DLD1 (cell line): Measurements from ENCODE around the gene OIP5.
"Not testable (repeated sequence)": the region's sequence is repeated elsewhere in the genome, so short reads cannot be mapped to it uniquely, and the experiment has no call there.

Experiments used
- in situ Hi-C: cut with HindIII; loops from 2 replicates; pipeline ENCODE4 v1.10.0; 2017; ENCODE audit warnings: low sequenced_read_pairs

Gene OIP5

DNA sequence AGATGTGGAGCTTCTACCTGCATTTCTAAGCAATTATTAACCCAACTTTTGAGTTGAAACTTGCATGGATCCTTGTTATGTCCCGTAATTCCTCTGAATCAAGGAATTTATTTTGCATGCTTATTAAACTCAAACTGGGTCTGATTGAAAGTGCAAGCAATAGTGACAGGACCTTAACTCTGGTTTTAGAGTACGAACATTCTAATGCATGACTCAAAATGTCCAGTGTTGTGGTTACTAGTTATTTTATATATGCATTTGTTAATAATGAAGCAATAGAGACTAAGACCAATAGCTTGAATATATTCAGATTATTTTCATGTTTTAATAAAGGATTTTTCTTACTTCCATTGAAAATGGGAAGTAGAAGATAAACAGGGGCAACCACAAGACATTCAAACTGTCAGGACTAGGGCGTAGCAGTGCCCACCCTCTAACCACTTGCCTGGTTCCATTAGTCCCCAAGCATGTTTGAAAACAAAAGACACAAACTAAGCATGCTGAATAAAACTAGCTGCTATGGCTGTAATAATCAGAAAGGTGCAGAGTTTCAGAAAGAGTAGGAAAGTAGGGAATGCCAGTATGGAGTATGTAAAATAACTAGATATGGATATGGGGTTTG is 28.1 kb downstream of the OIP5 start:
- in situ Hi-C loops: no loop called here

DNA sequence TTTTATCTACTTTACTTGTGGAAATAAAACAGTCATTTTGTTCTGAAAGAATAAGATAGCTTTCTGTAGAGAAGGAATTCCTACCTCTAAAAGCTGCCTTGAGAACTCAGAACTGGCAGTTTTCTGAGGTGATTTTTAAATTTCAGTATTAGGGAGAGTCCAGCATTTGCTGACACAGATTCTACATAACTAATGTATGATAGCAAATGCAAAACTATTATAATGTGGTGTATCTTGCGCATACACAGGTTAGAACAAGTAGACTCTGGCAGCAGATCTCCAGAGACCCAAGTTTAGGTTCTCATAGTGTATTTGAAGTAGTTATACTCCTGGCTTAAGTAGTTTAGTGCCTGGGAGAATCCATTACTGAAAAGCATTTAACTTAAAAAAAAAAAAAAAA is 30.8 kb downstream of the OIP5 start:
- in situ Hi-C loops: no loop called here

DNA sequence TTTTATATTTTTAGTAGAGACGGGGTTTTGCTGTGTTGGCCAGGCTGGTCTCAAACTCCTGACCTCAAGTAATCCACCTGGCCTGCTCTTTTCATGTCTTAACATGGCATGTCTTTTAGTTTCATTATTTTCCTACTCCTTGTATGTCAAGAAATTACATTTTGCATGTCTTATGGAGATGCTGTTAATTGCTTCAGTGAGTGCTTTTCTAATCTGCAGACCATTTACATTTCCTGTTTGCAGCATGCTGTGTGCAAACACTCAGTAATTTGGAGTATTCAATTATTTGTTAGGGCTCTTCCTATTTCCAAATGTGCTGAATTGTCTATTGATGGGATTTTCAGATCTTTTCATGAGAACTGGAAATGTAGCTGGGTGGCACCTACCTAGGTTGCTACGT is 31.3 kb downstream of the OIP5 start:
- in situ Hi-C loops: not testable (repeated sequence)

DNA sequence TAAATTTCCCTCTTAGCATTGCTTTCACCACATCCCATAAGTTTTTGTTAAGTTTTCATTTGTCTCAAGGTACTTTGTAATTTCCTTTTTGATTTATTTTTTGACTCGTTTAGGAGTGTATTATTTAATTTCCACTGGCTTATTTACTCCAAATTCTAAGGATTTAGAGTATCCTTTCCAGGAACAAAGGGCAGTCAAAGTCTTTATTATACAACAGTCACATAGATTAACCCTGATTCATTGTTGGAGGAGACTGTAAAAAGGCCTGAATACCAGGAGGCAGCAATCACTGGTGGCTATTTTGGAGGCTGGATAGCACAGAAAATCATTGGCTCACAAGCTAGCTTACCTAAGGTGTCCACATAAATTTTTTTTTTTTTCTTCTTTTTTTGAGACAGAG is 39.9 kb downstream of the OIP5 start:
- in situ Hi-C loops: no loop called here

DNA sequence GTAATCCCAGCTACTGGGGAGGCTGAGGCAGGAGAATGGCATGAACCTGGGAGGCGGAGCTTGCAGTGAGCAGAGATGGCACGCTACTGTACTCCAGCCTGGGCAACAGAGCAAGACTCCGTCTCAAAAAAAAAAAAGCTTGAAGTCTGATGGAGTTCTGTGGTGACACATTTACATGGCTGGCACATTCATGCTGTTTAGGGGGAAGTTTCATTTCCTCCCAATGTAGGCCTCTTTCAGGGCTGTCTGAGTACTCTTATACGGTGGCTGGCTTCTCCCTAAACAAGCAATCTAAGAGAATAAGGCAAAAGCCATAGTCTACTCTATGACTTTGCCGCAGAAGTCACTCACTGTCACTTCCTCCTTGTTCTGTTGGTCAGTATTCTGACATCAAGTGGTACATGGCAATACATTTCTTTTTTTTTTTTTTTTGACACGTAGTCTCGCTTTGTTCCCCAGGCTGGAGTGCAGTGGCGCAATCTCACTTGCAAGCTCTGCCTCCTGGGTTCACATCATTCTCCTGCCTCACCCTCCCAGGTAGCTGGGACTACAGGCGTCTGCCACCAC is 41.2 kb downstream of the OIP5 start:
- in situ Hi-C loops: no loop called here

DNA sequence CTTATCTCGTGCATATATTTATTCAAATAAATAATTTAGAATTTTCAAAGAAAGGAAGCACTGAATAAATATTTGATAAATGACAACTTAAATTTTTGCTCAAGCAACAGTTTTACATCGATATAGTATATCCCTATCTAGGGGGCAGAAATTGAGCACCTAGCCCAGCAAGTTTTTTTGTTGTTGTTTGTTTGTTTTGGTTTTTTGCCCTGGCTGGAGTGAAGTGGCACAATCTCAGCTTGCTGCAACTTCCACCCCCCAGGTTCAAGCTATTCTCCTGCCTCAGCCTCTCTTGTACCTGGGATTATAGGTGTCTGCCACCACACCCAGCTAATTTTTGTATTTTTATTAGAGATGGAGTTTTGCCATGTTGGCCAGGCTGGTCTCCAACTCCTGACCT is 42.4 kb downstream of the OIP5 start:
- in situ Hi-C loops: no loop called here

DNA sequence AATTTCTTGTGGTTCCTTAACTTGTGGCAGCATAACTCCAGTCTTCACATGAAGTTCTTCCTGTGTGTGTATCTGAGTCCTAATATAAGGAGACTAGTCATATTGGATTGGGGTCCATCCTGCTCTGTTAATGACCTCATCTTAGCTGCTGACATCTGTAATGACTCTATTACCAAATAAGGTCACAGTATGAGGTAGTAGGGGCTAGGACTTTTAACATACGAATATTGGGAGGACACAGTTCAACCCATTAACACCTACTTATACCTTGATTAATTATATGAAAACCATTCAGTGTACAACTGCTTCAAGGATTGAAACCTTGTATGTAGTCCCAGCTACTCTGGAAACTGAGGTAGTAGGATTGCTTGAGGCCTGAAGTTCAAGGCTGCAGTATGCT is 43.9 kb downstream of the OIP5 start:
- in situ Hi-C loops: no loop called here

DNA sequence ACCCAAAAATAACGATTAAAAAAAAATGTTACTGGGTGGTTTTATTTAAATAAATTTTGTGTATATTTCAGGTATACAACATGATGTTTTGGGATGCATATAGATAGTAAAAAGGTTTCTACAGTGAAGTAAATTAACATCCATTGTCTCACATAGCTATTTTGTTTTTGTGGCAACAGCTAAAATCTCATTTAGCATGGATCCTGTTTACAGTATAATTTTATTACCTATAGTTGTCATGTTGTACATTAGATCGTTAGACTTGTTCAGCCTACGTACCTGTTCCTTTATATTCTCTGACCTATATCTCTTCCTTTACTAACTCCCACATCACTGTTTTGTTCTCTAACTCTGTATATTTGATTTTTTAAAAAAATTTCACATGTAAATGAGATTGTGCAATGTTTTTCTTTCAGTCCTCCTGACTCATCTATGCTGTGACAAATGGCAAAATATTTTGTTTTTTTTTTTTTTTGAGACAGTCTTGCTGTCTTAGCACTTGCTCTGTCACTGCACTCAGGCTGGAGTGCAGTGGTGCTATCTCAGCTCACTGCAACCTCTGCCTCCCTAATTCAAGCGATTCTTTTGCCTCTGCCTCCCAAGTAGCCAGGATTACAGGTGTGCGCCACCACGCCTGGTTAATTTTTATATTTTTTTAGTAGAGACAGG is 45.6 kb downstream of the OIP5 start:
- in situ Hi-C loops: no loop called here

DNA sequence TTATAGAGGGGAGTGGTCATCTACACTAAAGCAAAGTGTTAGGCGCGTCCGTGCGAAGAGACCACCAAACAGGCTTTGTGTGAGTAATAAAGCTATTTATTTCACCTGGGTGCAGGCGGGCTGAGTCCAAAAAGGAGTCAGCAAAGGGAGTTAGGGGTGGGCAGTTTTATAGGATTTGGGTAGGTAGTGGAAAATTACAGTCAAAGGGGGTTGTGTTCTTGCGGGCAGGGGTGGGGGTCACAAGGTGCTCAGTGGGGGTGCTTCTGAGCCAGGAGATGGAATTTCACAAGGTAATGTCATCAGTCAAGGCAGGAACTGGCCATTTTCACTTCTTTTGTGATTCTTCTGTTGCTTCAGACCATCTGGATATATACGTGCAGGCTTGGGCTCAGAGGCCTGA is 47.1 kb downstream of the OIP5 start:
- in situ Hi-C loops: no loop called here

DNA sequence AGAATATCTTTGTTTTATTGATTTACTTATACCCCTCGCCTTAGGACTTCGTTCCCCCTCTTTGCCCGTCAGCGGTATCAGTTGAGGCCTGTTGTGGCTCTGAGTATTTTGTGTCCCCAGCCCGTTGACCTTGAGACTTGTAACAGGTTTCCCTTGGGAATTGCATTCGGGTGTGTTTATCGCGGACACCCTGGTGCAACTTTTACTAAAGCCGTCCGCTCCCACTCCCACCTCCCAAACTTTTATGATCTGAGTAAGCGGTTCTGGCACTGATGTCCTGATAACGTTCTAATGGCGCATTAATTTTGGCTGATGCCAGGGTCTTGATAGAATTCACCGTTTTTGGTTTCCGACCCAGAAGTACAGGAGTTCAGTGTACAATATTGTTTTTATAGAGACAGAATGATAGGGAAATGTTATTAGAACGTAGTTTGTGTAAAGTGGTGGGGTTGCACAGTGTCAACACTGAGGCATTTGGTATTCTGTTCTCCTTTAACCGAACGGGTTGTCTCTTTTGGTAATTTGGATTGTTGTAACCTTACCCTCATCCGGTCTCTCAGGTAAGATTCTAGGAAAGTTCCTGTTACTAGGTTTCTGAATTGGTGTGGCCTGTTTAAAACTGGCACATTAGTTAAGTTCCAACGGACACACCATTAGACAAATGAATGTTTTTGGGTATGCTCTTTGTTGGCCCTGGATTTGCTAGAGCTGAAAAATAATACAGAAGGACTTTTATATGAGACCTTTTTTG is 47.8 kb downstream of the OIP5 start:
- in situ Hi-C loops: no loop called here

DNA sequence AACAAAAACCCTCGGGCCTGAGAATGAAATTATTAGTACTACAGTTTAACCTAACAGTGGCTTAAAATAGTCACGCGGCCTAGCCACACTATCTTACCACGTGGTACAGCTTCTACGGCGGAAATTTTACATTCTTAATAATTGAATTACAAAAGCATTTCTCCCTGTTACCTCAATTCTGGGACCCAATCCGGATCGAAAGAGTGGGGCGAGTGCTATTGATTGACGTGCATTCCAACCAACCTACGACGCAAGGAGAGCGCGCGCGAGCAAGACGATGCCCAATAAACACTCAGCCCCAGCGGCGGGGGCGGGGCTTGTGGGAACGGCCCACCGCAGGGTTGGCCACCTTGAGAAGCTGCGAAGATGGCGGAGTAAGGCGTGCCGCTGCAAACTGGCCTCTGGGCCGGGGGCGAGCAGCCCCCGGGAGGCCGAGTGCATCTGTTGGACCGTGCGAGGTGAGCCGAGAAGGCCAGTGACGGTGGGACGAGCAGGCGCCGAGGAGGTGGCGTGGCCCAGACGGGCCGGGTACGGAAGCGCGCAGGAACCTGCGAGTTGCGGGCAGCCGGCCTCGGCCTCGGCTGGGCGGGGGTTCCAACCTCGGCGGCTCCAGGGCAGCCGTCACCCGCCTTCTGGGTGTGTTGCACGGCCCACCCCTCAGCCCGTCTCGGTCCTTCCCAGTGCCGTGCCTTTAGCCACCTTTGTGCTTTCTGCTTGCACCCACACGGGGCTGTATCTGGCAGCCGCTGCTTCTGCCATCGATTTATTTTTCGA is 48.6 kb downstream of the OIP5 start:
- in situ Hi-C loops: no loop called here

DNA sequence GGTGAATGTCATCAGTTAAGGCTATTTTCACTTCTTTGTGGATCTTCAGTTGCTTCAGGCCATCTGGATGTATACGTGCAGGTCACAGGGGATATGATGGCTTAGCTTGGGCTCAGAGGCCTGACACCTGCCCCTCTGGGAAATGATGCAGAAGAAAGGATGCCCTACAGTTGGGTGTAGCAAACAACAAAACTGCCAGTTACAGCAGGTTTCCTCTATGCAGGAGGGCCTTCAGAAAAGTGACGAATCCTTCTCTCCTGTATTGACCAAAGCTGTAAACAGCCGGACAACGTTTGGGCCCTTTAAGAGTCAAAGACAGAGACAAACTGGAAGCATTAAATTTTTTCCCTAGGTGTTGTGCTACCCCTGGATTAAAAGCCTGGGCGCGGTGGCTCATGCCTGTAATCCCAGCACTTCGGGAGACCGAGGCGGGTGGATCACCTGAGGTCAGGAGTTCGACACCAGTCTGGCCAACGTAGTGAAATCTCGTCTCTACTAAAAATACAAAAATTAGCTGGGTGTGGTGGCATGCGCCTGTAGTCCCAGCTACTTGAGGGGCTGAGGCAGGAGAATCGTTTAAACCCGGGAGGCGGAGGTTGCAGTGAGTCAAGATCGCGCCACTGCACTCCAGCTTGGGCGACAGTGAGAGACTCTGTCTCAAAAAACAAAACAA is 49.3 kb downstream of the OIP5 start:
- in situ Hi-C loops: not testable (repeated sequence)

DNA sequence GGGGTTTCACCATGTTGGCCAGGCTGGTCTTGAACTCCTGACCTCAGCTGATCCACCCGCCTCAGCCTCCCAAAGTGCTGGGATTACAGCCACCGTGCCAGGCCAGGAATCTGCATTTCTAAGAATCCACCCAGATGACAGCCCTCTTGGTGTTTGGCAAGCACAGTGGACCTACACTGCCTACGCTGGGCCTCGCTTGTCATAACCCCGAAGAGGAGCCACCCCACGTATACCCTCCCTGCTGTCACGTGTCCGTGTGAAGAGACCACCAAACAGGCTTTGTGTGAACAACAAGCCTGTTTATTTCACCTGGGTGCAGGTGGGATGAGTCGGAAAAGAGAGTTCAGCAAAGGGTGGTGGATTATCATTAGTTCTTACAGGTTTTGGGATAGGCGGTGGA is 50.0 kb downstream of the OIP5 start:
- in situ Hi-C loops: not testable (repeated sequence)

DNA sequence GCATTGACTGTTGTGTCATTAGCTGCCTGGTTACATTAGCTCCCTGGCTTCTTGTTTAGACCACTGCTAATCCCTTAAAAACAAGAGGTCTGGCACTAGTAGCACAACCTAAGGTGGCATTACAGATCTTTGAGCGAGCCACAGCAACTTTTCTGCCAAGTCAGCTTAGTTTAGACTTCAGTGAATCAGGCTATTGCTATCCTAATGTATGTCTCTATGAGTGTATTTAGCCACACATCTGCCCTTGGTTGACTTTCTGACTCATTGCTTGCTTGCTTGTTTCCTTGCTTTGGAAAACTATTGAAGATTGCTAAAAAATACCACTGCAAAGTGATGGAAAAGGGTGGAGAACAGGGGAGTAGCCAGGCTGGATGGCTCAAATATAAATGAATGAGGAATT is 51.2 kb downstream of the OIP5 start:
- in situ Hi-C loops: no loop called here

DNA sequence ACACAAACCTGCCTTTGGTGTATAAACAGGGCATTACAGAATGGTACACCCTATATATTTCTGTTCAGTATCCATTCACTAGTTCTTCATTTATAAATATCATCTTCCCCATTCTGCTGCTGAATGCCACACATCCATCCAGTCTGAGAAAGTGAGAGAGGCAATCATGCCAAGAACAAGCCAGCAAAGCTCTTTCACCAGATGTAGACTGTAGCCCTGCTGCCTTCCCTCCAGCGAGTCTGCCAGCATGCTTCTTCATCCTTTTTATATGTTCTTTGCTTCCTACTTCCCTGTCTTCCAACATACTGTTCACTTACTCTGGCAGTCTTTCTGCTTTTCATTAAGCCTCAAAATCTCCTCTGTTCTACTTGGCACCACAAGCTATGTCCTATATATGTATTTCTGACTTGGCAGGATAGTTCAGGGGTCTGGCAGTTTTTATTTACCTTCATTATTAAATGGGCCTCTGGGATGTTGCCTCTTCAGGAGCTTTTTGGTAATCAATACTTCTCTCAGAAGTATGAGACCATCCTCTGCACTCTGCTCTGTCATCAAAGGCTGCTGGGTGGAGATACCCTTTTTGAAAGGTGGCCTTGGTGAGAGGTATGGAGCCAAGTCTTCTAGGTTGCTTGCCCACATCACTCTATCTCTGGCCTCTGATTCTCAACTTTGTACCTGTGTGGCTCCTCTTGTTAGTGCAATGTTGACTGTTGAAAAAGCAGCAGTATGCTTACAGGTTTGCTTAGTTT is 52.7 kb downstream of the OIP5 start:
- in situ Hi-C loops: no loop called here

DNA sequence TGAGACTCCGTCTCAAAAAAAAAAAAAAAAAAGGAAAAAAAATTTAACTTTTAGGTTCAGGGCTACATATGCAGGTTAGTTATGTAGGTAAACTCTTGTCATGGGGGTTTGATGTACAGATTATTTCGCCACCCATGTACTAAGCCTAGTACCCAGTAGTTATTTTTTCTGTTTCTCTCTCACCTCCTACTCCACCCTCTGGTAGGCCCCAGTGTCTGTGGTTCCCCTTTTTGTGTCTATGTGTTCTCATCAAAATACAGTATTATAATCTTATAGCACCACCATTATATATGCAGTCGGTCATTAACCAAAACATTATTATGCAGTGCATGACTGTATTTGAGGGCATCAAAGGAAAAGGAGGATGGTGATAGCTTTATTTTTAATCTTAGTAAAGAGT is 54.1 kb downstream of the OIP5 start:
- in situ Hi-C loops: no loop called here

DNA sequence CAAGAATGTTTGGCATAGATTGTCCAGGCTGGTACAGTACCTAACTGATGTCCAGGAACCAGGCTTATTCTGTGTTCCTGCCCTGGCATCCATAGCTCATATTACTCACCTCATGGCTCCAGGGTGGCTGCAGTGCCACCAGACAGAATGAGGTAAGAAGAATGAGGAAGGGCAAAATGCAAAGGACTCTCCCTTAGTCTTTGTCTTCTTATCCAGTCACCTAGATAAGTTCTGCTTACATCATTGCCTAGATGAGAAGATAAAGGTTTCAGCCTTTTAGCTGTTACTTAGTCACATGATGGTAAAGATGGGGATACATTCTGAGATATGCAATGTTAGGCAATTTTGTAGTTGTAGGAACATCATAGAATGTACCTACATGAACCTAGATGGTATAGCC is 55.6 kb downstream of the OIP5 start:
- in situ Hi-C loops: no loop called here

DNA sequence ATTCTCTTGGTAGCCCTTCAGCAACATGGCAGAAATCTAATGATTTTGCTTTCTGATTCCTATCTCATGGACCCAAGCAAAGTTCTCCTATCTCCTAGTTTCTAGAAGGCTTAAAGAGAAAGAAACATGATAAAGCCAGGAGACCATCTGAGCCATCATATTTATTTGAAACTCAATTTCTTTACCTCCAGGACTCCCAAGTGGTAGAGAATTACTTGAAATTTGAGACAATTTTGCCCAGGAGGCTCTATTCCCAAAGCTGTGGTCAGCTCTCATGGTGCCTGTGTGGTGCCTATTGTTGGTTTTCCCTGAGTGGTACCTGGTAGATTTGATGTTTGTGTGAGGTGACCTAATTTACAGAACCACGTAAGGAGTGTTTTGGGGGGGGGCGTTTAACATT is 62.5 kb downstream of the OIP5 start:
- in situ Hi-C loops: no loop called here

DNA sequence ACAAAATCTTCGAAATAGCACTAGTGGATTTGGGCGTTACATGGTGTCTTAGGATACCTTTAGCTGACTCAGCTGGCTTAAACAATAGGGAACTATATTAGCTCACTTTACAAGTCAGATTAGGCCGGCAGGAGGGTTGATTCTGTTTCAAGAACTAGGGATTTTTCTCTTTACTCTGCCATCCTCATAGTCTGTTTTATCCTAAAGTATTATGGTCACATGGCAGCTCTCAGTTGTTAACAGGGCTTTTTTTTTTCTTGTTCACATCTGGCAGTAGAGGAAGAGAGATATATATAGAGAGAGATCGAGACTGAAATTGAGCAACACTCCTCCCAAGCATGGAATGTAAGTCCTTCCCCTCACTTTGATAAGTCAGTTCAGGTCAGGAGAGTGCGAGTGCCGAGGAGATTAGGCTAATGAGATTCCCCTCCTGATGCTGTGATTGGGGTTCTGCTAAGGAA is 68.5 kb downstream of the OIP5 start:
- in situ Hi-C loops: no loop called here

DNA sequence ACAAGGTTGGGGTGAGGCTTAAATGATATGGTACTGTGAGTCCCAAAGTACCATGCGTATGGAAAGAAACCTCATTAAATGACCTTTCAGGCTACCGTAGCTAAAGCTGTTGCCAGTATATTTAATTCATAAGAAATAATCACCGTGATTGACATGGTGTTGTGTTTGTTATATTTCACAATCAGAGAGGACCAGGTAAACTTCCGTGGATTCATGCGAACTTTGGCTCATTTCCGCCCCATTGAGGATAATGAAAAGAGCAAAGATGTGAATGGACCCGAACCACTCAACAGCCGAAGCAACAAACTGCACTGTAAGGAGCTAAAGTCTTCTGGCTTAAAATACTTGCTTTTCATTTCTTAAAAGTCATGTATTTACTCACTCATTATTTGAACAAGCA is 69.8 kb downstream of the OIP5 start:
- in situ Hi-C loops: no loop called here
